Muscle of arm (tissue), 12 donors: ENCODE results near the gene FBLN2. TPM values are rescaled to one million over a fixed set of nuclear protein-coding genes. Genes with fewer than 3 reads are reported as not detected.

ENCODE experiments used
- DNase-seq: peaks from one replicate; pipeline ENCODE4 v3.0.0-alpha.2; 2013
- polyA plus RNA-seq, 12 donors: library from polyadenylated mRNA; unstranded; fragments of 120-200 nt; gene quantifications; one replicate each; pipeline ENCODE4 v1.2.1, GENCODE V29; 2013; ENCODE audit not compliant: insufficient read length in 12 of 12

The FBLN2 gene
- polyA plus RNA-seq, 12 donors = 24.1 to 106 (median 44.3) TPM; not detected in 1

GRCh38 chr3:13578251-13578650 is 29.3 kb downstream of the FBLN2 start:
- no peak for DNase-seq

DNA sequence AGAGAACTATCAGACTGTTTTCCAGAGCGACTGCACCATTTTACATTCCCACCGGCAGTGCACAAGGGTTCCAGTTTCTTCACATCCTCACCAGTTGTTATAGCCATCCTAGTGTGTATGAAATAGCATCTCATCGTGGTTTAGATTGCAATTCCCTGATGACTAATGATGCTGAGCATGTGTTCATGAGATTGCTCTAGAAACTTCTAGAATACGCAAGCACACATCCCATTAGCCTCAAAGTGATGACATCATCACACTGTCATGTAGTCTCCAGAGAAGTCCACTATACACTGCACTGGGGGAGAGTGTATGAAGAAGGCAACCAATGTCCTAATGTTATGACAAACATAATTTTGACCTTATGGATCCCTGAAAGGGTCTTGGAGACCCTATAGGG is 30.1 kb downstream of the FBLN2 start:
- no peak for DNase-seq

GRCh38 chr3:13580256-13581023 is 31.5 kb downstream of the FBLN2 start:
- DNase-seq = no peak

DNA sequence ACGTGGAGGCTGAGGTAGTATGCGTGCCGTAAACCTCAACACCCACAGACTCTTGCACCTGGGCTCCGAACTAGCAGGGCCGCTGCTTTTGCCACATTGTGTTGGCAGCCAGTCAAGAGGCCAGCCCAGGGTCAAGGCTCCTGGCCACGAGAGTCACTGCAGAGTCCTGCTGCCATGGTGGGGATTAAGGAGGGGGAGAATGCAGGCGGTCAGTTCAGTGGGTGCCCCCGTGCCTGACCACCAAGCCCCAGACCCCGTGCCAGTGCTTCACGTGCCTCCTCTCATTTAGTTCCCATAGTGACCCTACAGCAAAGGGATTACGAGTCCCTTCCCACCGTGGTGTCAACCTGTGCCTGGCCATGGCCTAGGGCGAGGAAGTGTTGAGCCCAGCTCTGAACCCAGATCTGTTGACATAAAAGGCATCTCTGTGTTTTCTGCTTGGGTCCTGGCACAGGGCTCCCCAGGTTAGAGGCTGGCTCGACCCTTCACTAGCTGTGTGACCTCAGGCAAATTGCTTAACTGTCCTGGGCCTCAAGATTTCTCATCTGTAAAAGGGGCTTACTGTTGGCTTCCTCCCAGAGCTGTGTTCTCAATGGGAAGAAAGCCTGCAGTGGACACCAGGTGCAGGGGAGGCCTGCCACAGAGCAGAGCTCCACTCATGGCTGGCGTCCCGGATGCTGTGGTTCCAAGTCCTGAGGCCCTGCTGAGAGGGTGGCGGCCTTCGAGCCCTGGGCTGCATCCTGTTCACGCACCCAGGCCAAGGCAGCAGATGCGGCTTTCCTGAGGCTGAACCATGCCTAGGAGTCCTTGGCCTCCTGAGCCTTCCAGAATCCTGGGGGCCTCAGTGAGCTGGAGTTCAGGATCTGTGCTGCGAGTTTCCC is 32.8 kb downstream of the FBLN2 start:
- DNase-seq = peak; percentile 40

- DNase-seq = peak; percentile 24
Measured at GRCh38 chr3:13582366-13583250, 33.7 kb downstream of the FBLN2 start.

DNA sequence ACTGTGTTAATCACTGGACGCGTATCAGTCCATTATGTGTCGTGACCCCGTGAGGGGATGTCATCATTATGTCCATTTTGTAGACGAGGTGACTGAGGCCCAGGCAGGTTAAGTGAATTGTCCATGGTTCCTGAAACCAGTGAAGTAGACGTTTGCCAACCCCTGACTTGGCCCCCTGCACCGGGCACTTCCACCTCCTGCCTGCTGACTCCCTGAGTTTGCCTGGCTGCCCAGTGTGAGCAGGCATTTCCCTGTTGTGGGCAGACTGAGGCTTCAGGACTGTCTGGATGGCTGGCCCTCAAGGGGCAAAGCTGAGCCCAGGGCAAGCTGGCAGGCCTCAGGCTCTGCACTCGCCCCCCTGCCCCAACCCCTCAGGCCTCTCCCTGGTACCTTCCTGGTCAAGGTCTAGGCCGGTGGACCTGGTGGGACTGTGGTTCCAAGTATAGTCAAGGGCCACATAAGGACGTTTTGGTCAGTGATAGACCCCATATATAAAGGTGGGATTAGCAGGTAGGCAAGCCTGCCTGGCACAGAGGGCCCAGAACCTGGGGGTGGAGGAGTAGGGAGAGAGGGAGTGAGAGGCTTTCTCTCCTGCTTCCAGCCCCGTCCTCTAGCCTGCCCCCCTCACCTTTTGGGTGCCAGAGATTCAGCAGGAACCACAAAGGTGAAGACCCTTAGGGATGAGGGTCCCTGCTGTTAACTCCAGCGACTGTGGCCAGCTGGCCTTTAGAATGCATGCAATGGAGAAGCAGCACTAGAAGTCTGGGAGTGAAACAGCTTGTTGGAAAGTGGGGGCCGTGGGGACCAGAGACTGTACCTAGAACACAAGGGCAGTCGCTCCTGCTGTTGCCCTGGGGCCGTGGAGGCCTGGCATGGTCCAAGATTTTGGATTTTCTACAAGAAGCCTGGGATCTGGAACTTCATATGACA is 34.6 kb downstream of the FBLN2 start:
- DNase-seq = no peak

DNA sequence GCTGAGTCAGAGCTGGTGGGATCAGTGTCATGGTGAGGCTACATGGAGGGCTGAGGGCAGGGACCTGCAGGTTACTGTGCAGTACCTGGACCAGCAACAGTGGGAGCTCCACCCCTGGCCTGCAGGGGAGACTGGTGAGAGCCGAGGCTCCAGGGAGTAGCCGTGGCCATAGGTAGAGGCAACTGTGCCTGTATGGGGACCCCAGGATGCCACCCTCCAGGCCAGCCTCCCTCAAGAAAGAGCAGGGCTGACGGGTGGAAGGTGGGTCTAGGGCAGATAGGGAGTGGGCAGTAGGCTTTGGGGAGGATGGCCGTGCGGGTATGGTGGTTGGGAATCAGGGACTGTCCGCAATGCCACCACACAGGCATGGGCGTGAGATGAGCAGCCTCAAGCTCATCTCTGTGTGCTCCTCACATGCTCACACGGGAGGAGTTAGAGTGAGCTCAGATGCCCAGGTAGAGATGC is 35.5 kb downstream of the FBLN2 start:
- DNase-seq = no peak

- DNase-seq = no peak
Measured at GRCh38 chr3:13584901-13585300, 36.0 kb downstream of the FBLN2 start.

DNA sequence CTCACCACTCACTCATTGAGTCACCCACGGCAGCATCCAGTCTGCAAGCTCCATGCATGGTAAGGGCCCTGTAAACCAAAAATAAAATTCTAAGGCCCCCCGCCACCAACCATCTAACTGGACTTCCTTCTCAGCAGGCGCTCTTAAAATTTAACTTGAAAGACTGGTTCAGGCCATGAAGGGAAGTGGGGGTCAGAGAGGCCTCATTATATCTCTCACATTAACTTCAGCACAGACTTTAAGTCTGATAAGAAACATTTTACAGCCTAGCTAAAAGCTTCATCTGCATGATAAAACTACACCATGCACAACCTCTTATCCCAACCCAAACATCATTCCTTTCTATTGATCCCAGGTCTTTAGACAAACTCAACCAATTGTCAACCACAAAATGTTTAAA is 38.5 kb downstream of the FBLN2 start:
- DNase-seq = no peak

GRCh38 chr3:13588221-13588701 is 39.3 kb downstream of the FBLN2 start:
- DNase-seq = no peak

DNA sequence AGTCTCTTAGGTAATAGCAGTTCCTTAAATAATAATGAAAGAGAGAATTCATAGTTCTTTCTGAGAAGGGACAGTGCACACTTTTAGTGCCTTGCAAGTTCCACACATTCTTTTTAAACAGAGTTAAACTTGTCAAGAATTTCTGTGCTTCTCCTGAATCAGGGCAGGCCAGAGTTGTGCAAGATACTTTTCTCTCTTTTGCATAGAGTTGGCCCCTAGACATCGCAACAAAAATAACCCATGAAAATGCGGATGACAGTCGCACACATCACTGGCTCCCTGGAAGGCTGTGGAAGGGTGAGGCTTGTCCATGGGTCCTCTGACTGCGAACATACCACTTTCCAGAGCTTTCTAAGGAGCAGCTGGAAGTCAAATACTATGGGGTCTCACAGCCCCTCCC is 40.1 kb downstream of the FBLN2 start:
- no peak for DNase-seq

DNA sequence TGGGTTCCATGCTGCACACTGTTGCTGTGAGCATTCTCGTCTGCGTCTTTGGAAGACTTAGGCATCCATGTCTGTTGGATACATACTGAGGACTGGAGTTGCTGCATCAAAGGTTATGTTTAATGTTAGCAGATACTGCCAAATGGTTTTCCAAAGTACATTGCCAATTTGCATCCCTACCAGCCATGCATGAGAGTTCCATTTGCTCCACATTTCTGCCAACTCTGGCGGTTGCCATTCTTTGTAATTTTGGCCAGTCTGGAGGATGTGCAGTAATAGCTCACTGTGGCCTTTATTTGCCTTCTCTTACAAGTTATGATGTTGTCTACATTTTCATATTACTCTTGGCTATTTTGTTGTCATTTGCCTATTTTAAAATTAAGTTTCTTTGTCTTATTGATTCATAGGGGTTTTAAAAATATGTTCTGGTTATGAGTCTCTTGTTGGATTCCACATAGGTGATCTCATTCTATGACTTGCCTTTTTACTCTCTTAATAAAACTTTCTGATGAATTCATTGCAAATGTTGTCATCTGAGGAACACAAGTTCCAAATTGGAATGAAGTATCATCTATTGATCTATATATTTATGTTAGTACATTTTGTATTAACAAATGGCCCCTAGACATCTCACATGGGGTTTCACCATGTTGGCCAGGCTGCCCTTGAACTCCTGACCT is 42.1 kb downstream of the FBLN2 start:
- DNase-seq = peak; percentile 30

- no peak for DNase-seq
Measured at GRCh38 chr3:13593615-13594014, 44.7 kb downstream of the FBLN2 start.

GRCh38 chr3:13594146-13594545 is 45.2 kb downstream of the FBLN2 start:
- no peak for DNase-seq

DNA sequence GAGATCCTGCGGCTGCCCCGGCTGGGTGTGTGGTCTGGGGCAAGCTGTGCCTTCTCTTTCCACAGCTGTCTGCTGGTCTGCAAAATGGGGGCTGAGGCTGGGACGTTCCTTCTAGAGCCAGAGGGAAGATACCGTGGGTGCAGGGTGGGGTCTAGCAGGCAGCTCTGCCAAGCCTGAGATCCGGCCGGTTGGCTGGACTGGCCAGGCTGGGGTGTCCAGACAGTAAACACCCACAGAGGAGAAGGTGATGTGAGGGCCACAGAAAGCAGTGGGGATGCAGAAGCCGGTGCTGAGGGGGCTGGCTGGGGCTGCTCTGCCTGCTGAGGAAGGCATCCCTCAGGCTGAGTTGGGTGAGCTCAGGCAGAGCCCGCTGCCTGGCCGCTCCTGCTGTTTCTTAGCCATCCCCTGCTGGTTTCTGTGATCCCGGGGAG is 46.1 kb downstream of the FBLN2 start:
- DNase-seq = no peak

GRCh38 chr3:13595485-13595884 is 46.6 kb downstream of the FBLN2 start:
- DNase-seq = no peak

GRCh38 chr3:13596426-13597205 is 47.7 kb downstream of the FBLN2 start:
- no peak for DNase-seq

DNA sequence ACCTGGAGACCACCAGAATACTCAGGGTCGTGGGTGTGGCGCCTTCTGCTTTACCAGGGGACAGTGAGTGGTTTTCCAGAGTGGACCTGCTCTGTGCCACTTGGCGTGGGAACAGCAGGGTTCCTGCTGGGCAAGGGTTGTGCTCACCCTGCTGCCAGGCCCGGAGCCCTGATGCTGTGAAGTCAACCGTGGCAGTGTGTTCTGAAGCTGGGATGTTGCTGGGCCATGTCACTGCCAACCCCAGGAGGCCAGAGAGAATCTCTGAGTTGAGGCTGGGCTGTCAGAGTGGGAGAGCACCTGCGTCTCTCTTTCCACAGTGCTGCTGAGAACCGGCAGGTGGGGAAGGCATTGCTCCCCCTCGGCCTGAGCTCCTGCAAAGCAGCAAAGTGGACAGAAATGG is 48.7 kb downstream of the FBLN2 start:
- DNase-seq = no peak

- no peak for DNase-seq
Measured at GRCh38 chr3:13598201-13598600, 49.3 kb downstream of the FBLN2 start.
